ENCODE data around the gene PABPN1L. TPM values are rescaled to one million over a fixed set of nuclear protein-coding genes. Genes with fewer than 3 reads are reported as not detected.

The PABPN1L gene
- total and polyA plus RNA-seq, 2 of the 4 experiments (the other 2 are of a cell fraction), result not detected

GRCh38 chr16:88893127-88893968 is 26.9 kb upstream of the PABPN1L start:
- 78% methylated on average over 10 of the region's 19 CpGs; no CpG with 5 or more reads in 1 of the 2 experiments for WGBS, 2 experiments (ENCODE audit: extremely low coverage in 2 of 2, insufficient read length in 1 of 2)
- no peak overlapping the region for H3K4me2 ChIP-seq (ENCODE audit: low read depth, low read length)
- peaks cover 6% of the 10 kb centered on the region for H3K9me3 ChIP-seq (ENCODE audit: control insufficient read depth, insufficient read depth, low read length)
- in situ Hi-C loops (cut with MboI; ENCODE audit: low sequenced_read_pairs) (no loop called here), dilution Hi-C loops (cut with HindIII; ENCODE audit: low sequenced_read_pairs, unreplicated experiment) (no loop called here), intact Hi-C loops (cut with micrococcal nuclease) (no loop called here)
- no peak overlapping the region for H2BK5ac ChIP-seq (ENCODE audit: low read depth, low read length, poor library complexity, severe bottlenecking)
- H3K36me3 ChIP-seq (ENCODE audit: control insufficient read depth, insufficient read depth, low read length), result no peaks in the 10 kb centered on the region
- H3K9me1 ChIP-seq (ENCODE audit: insufficient read depth, low read length), result no peaks in the 10 kb centered on the region
- no peak overlapping the region for H2BK120ac ChIP-seq (ENCODE audit: low read depth, low read length)
- no peaks in the 10 kb centered on the region for H4K20me1 ChIP-seq (ENCODE audit: insufficient read depth, low read length)
- no peak overlapping the region for H3K4me3 ChIP-seq (ENCODE audit: insufficient read depth, low read depth, low read length)
- no peak overlapping the region for H2AFZ ChIP-seq (replicated peaks; ENCODE audit: low read length, poor library complexity)
- no peak for TF ChIP-seq CHD1 (IDR thresholded peaks at IDR 0.05; ENCODE audit: low read depth, low read length)
- TF ChIP-seq SMC3 (IDR thresholded peaks at IDR 0.05; ENCODE audit: low read depth, low read length), result no peak
- ATAC-seq (ENCODE audit: low read depth), result no peak
- H2AK9ac ChIP-seq (replicated peaks; ENCODE audit: low read depth, low read length, poor library complexity), result no peak overlapping the region
- H4K8ac ChIP-seq (ENCODE audit: low read depth in 2 of 2, low read length in 2 of 2), result no peak overlapping the region
- H2AK5ac ChIP-seq (ENCODE audit: low read depth, low read length), result no peak overlapping the region
- no peak overlapping the region for H4K91ac ChIP-seq (ENCODE audit: insufficient read depth, low read depth, low read length)
- no peaks in the 10 kb centered on the region for H3K79me1 ChIP-seq (ENCODE audit: low read depth in 1 of 2, low read length in 2 of 2)
- H3K18ac ChIP-seq (ENCODE audit: low read depth, low read length), result no peak overlapping the region
- no peak overlapping the region for H3K14ac ChIP-seq (replicated peaks; ENCODE audit: low read depth, low read length)
- no peaks in the 10 kb centered on the region for H3K4me1 ChIP-seq (ENCODE audit: control insufficient read depth, insufficient read depth, low read length)
- no peak overlapping the region for H3K23ac ChIP-seq (ENCODE audit: low read depth, low read length)
- CTCF ChIA-PET, result no interaction called here
- H3K27me3 ChIP-seq (ENCODE audit: control insufficient read depth, insufficient read depth, low read length), result no peaks in the 10 kb centered on the region
- H3K9ac ChIP-seq (ENCODE audit: low read depth, low read length), result no peak overlapping the region
- DNase-seq, result no peak
- POLR2A ChIA-PET (ENCODE audit: unreplicated experiment), result no interaction called here
- H2BK20ac ChIP-seq (ENCODE audit: low read depth, low read length), result no peak overlapping the region
- BruUV-seq (replicated peaks), result no TSS peak
- H3K4ac ChIP-seq (ENCODE audit: low read depth, low read length), result no peak overlapping the region
- no peak overlapping the region for H3K56ac ChIP-seq (ENCODE audit: extremely low read depth, insufficient read depth, low read length)
- no peak overlapping the region for H2BK15ac ChIP-seq (ENCODE audit: low read depth, low read length)
- H3K27ac ChIP-seq (ENCODE audit: insufficient read depth, low read length), result no peak overlapping the region
- H4K5ac ChIP-seq (ENCODE audit: low read depth, low read length), result no peak overlapping the region

Measured in IMR-90 (cell line).